SK-N-SH treated with all-trans-retinoic acid at 6 μM for 48 hours (cell line): ENCODE results near the gene OCSTAMP.

ENCODE experiments used
- OSR1 ChIP-seq: fragments of 250-450 bp; sonication (Bioruptor Pico); IDR thresholded peaks from 2 replicates; pipeline ENCODE4 v1.8.0; 2022; ENCODE audit warnings: moderate library complexity, mild to moderate bottlenecking, inconsistent platforms
- TOX ChIP-seq: fragments of 250-450 bp; sonication (Bioruptor Pico); IDR thresholded peaks from 2 replicates; pipeline ENCODE4 v1.8.0; 2021; ENCODE audit warnings: mild to moderate bottlenecking, moderate library complexity, borderline replicate concordance
- ZNF70 ChIP-seq: fragments of 450-650 bp; formaldehyde crosslinking; IDR thresholded peaks from 2 replicates; pipeline ENCODE4 v1.5.0; 2020; ENCODE audit warnings: mild to moderate bottlenecking, moderate library complexity
- TF ChIP-seq, protein P1 (sequence below): fragments of 250-450 bp; sonication (Bioruptor Pico); IDR thresholded peaks from 2 replicates; pipeline ENCODE4 v1.8.0; 2021; ENCODE audit warnings: low read depth, mild to moderate bottlenecking, moderate library complexity, borderline replicate concordance
- TF ChIP-seq, protein P2 (sequence below): fragments of 250-450 bp; sonication (Bioruptor Pico); IDR thresholded peaks from 2 replicates; pipeline ENCODE4 v1.8.0; 2020; ENCODE audit warnings: mild to moderate bottlenecking, moderate library complexity, borderline replicate concordance

DNA sequence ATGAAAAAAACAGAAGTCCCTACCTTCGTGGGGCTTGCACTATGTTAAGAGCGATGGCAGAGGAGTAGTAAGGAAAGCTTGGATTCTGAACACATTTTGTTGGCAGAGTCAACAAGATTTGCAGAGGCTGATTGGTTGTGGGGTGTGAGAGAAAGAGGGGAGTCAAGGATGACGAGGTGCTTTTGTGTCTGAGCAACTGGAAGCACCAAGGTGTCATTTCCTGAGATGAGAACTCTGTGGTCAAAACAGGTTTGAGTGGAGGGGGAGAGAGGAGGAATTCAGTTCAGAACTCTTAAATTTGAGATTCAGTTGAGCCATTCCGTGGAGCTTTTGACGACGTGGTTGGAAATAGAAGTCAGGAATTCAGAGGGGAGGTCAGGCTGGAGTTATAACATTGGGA, 3.5 kb downstream of the OCSTAMP start:
- TF ChIP-seq TOX (no peak), ZNF70 (CRISPR knock-in tag) (no peak), OSR1 (CRISPR knock-in tag) (no peak)
- TF ChIP-seq, protein P1, sequence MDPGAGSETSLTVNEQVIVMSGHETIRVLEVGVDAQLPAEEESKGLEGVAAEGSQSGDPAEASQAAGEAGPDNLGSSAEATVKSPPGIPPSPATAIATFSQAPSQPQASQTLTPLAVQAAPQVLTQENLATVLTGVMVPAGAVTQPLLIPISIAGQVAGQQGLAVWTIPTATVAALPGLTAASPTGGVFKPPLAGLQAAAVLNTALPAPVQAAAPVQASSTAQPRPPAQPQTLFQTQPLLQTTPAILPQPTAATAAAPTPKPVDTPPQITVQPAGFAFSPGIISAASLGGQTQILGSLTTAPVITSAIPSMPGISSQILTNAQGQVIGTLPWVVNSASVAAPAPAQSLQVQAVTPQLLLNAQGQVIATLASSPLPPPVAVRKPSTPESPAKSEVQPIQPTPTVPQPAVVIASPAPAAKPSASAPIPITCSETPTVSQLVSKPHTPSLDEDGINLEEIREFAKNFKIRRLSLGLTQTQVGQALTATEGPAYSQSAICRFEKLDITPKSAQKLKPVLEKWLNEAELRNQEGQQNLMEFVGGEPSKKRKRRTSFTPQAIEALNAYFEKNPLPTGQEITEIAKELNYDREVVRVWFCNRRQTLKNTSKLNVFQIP = no peak
- TF ChIP-seq, protein P2, sequence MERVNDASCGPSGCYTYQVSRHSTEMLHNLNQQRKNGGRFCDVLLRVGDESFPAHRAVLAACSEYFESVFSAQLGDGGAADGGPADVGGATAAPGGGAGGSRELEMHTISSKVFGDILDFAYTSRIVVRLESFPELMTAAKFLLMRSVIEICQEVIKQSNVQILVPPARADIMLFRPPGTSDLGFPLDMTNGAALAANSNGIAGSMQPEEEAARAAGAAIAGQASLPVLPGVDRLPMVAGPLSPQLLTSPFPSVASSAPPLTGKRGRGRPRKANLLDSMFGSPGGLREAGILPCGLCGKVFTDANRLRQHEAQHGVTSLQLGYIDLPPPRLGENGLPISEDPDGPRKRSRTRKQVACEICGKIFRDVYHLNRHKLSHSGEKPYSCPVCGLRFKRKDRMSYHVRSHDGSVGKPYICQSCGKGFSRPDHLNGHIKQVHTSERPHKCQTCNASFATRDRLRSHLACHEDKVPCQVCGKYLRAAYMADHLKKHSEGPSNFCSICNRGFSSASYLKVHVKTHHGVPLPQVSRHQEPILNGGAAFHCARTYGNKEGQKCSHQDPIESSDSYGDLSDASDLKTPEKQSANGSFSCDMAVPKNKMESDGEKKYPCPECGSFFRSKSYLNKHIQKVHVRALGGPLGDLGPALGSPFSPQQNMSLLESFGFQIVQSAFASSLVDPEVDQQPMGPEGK = no peak
